HG03565 (cell line): ENCODE measurements around the gene PLCZ1.
"Not testable (repeated sequence)": the region's sequence is repeated elsewhere in the genome, so short reads cannot be mapped to it uniquely, and the experiment has no call there.

Experiments
- ATAC-seq: cut with Tn5 transposase; IDR thresholded peaks from one replicate; pipeline ENCODE4 v1.9.1; 2021; ENCODE audit warnings: mild to moderate bottlenecking, moderate library complexity; ENCODE audit not compliant: unreplicated experiment

The PLCZ1 gene

GRCh38 chr12:18706798-18707197 is 31.0 kb downstream of the PLCZ1 start:
- no peak for ATAC-seq

GRCh38 chr12:18703911-18704310 is 33.9 kb downstream of the PLCZ1 start:
- no peak for ATAC-seq

GRCh38 chr12:18703321-18703720 is 34.5 kb downstream of the PLCZ1 start:
- ATAC-seq, result no peak

- ATAC-seq, result no peak
Measured at GRCh38 chr12:18700271-18700670, 37.5 kb downstream of the PLCZ1 start.

- no peak for ATAC-seq
Measured at GRCh38 chr12:18696971-18697602, 40.7 kb downstream of the PLCZ1 start.

GRCh38 chr12:18693986-18694385 is 43.8 kb downstream of the PLCZ1 start:
- ATAC-seq, result not testable (repeated sequence)

- ATAC-seq, result no peak
Measured at GRCh38 chr12:18690653-18691052, 47.2 kb downstream of the PLCZ1 start.

GRCh38 chr12:18689771-18690170 is 48.0 kb downstream of the PLCZ1 start:
- no peak for ATAC-seq

- ATAC-seq, result no peak
Measured at GRCh38 chr12:18684430-18684829, 53.4 kb downstream of the PLCZ1 start.

GRCh38 chr12:18683327-18684013 is 54.3 kb downstream of the PLCZ1 start:
- ATAC-seq, result no peak

- ATAC-seq, result no peak
Measured at GRCh38 chr12:18681818-18682217, 56.0 kb downstream of the PLCZ1 start.

- no peak for ATAC-seq
Measured at GRCh38 chr12:18676996-18677588, 60.7 kb downstream of the PLCZ1 start.

- no peak for ATAC-seq
Measured at GRCh38 chr12:18676141-18676540, 61.7 kb downstream of the PLCZ1 start.

GRCh38 chr12:18658829-18659228 is 79.0 kb downstream of the PLCZ1 start:
- ATAC-seq, result no peak

- no peak for ATAC-seq
Measured at GRCh38 chr12:18658179-18658578, 79.6 kb downstream of the PLCZ1 start.

- ATAC-seq, result no peak
Measured at GRCh38 chr12:18655351-18655750, 82.5 kb downstream of the PLCZ1 start.

- ATAC-seq, result no peak
Measured at GRCh38 chr12:18653465-18653864, 84.3 kb downstream of the PLCZ1 start.

GRCh38 chr12:18652596-18652995 is 85.2 kb downstream of the PLCZ1 start:
- no peak for ATAC-seq

GRCh38 chr12:18651525-18651924 is 86.3 kb downstream of the PLCZ1 start:
- no peak for ATAC-seq

GRCh38 chr12:18646286-18646890 is 91.4 kb downstream of the PLCZ1 start:
- no peak for ATAC-seq

GRCh38 chr12:18644564-18644963 is 93.2 kb downstream of the PLCZ1 start:
- no peak for ATAC-seq

GRCh38 chr12:18643681-18644080 is 94.1 kb downstream of the PLCZ1 start:
- ATAC-seq, result no peak
